ENCODE data around the gene LSM4.

Gene LSM4

DNA sequence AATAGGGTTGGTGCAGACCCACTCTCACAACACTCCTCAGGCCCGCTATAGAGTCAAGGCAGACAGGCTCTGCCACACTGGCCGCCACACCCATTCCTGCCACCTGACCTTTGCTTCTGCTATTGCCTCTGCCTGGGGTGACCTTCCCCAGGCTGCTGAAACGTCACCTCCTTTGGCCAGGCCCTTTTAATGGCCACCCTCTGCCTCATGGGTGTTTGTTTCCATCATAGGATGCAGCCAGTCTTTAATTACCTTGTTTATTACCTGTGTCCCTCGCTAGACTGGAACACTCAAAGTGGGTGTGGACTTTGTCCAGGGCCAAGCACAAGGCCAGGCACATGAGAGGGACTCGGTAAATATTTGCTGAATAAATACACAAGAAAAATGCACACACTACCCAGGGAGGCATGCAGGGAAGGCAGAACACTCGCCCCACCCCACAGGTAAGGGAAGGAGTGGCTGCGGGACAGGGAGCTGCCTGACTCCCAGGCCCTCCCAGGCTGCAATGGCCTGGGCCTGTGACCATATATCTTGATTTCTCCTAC is 3.2 kb downstream of the LSM4 start:
- Histone ChIP-seq H3K4me3 (ENCODE audit: low read depth, low read length) (no peak overlapping the region), H3K9me3 (no peaks in the 10 kb centered on the region; the same call in 1 of the 2 replicates), H3K36me3 (peaks cover 12% of the 10 kb centered on the region), H3K27me3 (no peaks in the 10 kb centered on the region), H3K4me1 (peaks cover 28% of the 10 kb centered on the region)
- DNase-seq: no peak
- no peak for TF ChIP-seq CTCF (IDR thresholded peaks at IDR 0.05; ENCODE audit: low read depth, low read length)

- Histone ChIP-seq H3K36me3 (peaks cover 27% of the 10 kb centered on the region), H3K27me3 (no peaks in the 10 kb centered on the region), H3K9me3 (no peaks in the 10 kb centered on the region; the same call in 1 of the 2 replicates), H3K4me1 (peaks cover 23% of the 10 kb centered on the region), H3K4me3 (ENCODE audit: low read depth, low read length) (no peak overlapping the region)
- TF ChIP-seq CTCF (IDR thresholded peaks at IDR 0.05; ENCODE audit: low read depth, low read length): no peak
- peak; percentile 88 for DNase-seq
Measured at GRCh38 chr19:18317961-18318800, 4.7 kb downstream of the LSM4 start.

- Histone ChIP-seq H3K4me3 (ENCODE audit: low read depth, low read length) (no peak overlapping the region), H3K9me3 (no peaks in the 10 kb centered on the region), H3K27me3 (no peaks in the 10 kb centered on the region), H3K36me3 (peaks cover 66% of the 10 kb centered on the region), H3K4me1 (peaks cover 9% of the 10 kb centered on the region)
- TF ChIP-seq CTCF (IDR thresholded peaks at IDR 0.05; ENCODE audit: low read depth, low read length): no peak
- no peak for DNase-seq
Measured at GRCh38 chr19:18313398-18313797, 9.5 kb downstream of the LSM4 start.

- DNase-seq: no peak
- H3K4me3 ChIP-seq (ENCODE audit: low read depth, low read length): no peak overlapping the region
- peaks cover 79% of the 10 kb centered on the region for H3K36me3 ChIP-seq
- H3K9me3 ChIP-seq: no peaks in the 10 kb centered on the region
- H3K4me1 ChIP-seq: no peaks in the 10 kb centered on the region
- no peak for TF ChIP-seq CTCF (IDR thresholded peaks at IDR 0.05; ENCODE audit: low read depth, low read length)
- no peaks in the 10 kb centered on the region for H3K27me3 ChIP-seq
Measured at GRCh38 chr19:18312092-18312534, 10.8 kb downstream of the LSM4 start.

DNA sequence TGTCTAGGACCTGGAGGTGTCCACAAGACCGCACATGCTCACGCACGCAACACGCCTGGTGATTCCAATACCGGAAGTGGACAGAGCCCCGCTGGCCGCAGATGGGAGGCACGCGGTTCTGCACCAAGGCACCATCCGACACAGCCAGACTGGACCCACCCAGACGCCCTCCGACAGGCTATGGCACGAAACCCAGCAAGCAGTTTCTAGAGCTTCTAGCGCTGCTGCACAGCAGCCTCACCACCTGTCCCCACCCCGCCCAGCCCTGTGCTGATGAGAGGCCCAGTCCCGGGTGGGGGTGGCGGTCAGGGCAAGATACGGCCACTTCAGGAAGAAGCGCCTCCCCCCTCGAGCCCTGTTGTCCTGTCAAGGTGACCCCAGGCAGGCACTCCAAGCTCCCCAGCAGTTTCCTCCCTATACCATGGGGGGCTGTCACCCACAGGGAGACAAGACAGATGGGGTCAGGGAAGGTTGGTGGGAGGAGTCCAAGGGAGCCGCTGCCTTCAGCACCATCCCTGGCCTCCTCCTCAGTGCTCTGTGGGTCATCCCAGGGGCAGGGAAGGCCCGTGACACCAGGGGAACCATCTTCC is 11.3 kb downstream of the LSM4 start:
- Histone ChIP-seq H3K36me3 (peaks cover 84% of the 10 kb centered on the region), H3K27me3 (no peaks in the 10 kb centered on the region), H3K4me1 (no peaks in the 10 kb centered on the region), H3K9me3 (no peaks in the 10 kb centered on the region), H3K4me3 (ENCODE audit: low read depth, low read length) (no peak overlapping the region)
- no peak for DNase-seq
- no peak for TF ChIP-seq CTCF (IDR thresholded peaks at IDR 0.05; ENCODE audit: low read depth, low read length)

DNA sequence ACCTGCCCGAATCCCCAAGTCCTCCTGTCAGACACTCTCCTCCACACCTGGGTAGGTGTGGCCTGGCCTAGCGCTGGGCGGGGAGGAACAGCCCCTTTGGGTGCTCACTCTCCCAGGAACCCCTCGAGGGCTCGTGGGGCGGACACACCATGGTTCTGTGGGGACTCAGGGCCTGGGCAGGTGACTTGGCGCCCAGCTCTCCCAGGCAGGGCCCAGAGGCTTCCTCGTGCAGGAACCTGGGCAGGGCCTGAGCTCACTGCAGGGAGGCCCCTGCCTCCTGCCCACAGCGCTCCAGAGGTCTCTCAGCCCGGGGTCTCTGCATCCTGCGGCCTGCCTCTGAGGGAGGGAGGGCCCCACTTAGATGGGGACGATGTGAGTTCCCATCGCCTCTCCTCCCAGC is 11.9 kb downstream of the LSM4 start:
- Histone ChIP-seq H3K27me3 (no peaks in the 10 kb centered on the region), H3K4me3 (ENCODE audit: low read depth, low read length) (no peak overlapping the region), H3K36me3 (peaks cover 90% of the 10 kb centered on the region), H3K4me1 (no peaks in the 10 kb centered on the region), H3K9me3 (no peaks in the 10 kb centered on the region)
- TF ChIP-seq CTCF (IDR thresholded peaks at IDR 0.05; ENCODE audit: low read depth, low read length): no peak
- DNase-seq: no peak

Data from BE2C (cell line).